Keratinocyte (primary cell): ENCODE data around the gene CATSPER1. TPM values are rescaled to one million over a fixed set of nuclear protein-coding genes. Genes with fewer than 3 reads are reported as not detected.

Experiments used
- DNase-seq: peaks from one replicate; pipeline ENCODE4 v3.0.0-alpha.2; 2011; ENCODE audit warnings: low read depth, missing footprints, low spot score
- FAIRE-seq: peaks from 2 replicates; lab custom pipeline; 2011; peaks lifted over from hg19 to GRCh38; lab: Jason Lieb, UNC
- H2AFZ ChIP-seq: 2 replicates; pipeline ENCODE4 v1.6.0; 2012; ENCODE audit warnings: low read length, control low read depth, inconsistent platforms; ENCODE audit not compliant: control insufficient read depth
- H3K27ac ChIP-seq: 2 replicates; pipeline ENCODE4 v1.5.1; 2011; ENCODE audit warnings: low read length; ENCODE audit not compliant: control insufficient read depth, insufficient read depth
- H3K27me3 ChIP-seq: 3 replicates; pipeline ENCODE4 v1.6.0; 2011; ENCODE audit warnings: low read length; ENCODE audit not compliant: control insufficient read depth, insufficient read depth; ENCODE audit errors: extremely low read depth
- H3K36me3 ChIP-seq, 2 experiments: 2 replicates in 1 of 2; 3 replicates in 1 of 2; pipeline ENCODE4 v1.5.1; 2011; ENCODE audit warnings: low read length in 2 of 2, mild to moderate bottlenecking in 1 of 2; ENCODE audit not compliant: control insufficient read depth in 2 of 2, insufficient read depth in 2 of 2; ENCODE audit errors: extremely low read depth in 1 of 2
- H3K4me1 ChIP-seq: 3 replicates; pipeline ENCODE4 v1.5.1; 2011; ENCODE audit warnings: low read length; ENCODE audit not compliant: control insufficient read depth, insufficient read depth; ENCODE audit errors: extremely low read depth
- H3K4me2 ChIP-seq: 3 replicates; pipeline ENCODE4 v1.6.0; 2011; ENCODE audit warnings: low read depth, low read length; ENCODE audit not compliant: control insufficient read depth, insufficient read depth; ENCODE audit errors: extremely low read depth
- H3K4me3 ChIP-seq, 3 experiments: fragments of 200-600 bp in 1 of 3; sonication (generic) in 1 of 3; 2 replicates in 2 of 3; 3 replicates in 1 of 3; pipeline ENCODE4 v1.5.1; 2011 to 2016; ENCODE audit warnings: low read length in 3 of 3, mild to moderate bottlenecking in 3 of 3, control low read depth in 2 of 3, inconsistent platforms in 1 of 3, low read depth in 1 of 3, mixed read lengths in 1 of 3, mixed run types in 1 of 3, moderate library complexity in 1 of 3; ENCODE audit not compliant: control insufficient read depth in 2 of 3, insufficient read depth in 2 of 3; ENCODE audit errors: extremely low read depth in 1 of 3
- H3K79me2 ChIP-seq: 2 replicates; pipeline ENCODE4 v1.6.0; 2012; ENCODE audit warnings: low read length; ENCODE audit not compliant: control insufficient read depth, insufficient read depth
- H3K9ac ChIP-seq: 3 replicates; pipeline ENCODE4 v1.6.0; 2011; ENCODE audit warnings: low read length; ENCODE audit not compliant: control insufficient read depth, insufficient read depth; ENCODE audit errors: extremely low read depth
- H3K9me1 ChIP-seq: 3 replicates; pipeline ENCODE4 v1.6.0; 2011; ENCODE audit warnings: low read length; ENCODE audit not compliant: control insufficient read depth, insufficient read depth; ENCODE audit errors: extremely low read depth
- H3K9me3 ChIP-seq: 2 replicates; pipeline ENCODE4 v1.5.1; 2012; ENCODE audit warnings: low read depth, low read length; ENCODE audit not compliant: control insufficient read depth
- H4K20me1 ChIP-seq: 3 replicates; pipeline ENCODE4 v1.6.0; 2011; ENCODE audit warnings: low read length; ENCODE audit not compliant: control insufficient read depth, insufficient read depth; ENCODE audit errors: extremely low read depth
- CTCF ChIP-seq, 3 experiments: IDR thresholded peaks in 1 of 3; conservative IDR thresholded peaks in 1 of 3; optimal IDR thresholded peaks in 1 of 3; 2 replicates in 2 of 3; 3 replicates in 1 of 3; pipeline versions ENCODE3 to v1.5.1; 2011; ENCODE audit warnings: low read length in 3 of 3, mild to moderate bottlenecking in 3 of 3, moderate library complexity in 2 of 3, control low read depth in 1 of 3, inconsistent platforms in 1 of 3; ENCODE audit not compliant: insufficient read depth in 2 of 3; ENCODE audit errors: extremely low read depth in 1 of 3
- EZH2 ChIP-seq: IDR thresholded peaks from one replicate; pipeline ENCODE4 v1.6.1; 2012; ENCODE audit warnings: inconsistent platforms, mild to moderate bottlenecking, low read length, moderate library complexity
- dilution Hi-C: fragments of 300-500 bp; cut with MboI; formaldehyde crosslinking; loops from one replicate; pipeline ENCODE4 v1.7.0; 2020; ENCODE audit warnings: low sequenced_read_pairs; ENCODE audit not compliant: extremely low pct_ligation_motif_present
- polyA minus RNA-seq, 3 experiments: library from RNA; depleted of rRNA, polyadenylated mRNA; stranded (reverse); fragments of >200 nt; gene quantifications; 1 replicate in 1 of 3; 2 replicates in 1 of 3; 3 replicates in 1 of 3; pipeline ENCODE4 v1.2.3, GENCODE V29; 2011
- polyA plus RNA-seq, 5 experiments: library from polyadenylated mRNA; depleted of rRNA in 3 of 5; stranded (reverse) in 3 of 5; stranded (forward) in 1 of 5; unstranded in 1 of 5; fragments of >200 nt; gene quantifications; 1 replicate in 1 of 5; 2 replicates in 3 of 5; 3 replicates in 1 of 5; pipeline versions ENCODE4 v1.2.1 to v1.2.3, GENCODE V29; 2011 to 2012; ENCODE audit warnings: missing spikeins in 2 of 5, low read depth in 1 of 5, low replicate concordance in 1 of 5

Gene CATSPER1
- polyA plus RNA-seq (0.07 TPM in 1 of 3 replicates, not detected in the others), polyA minus RNA-seq (not detected in 3 replicates)
- not detected for polyA plus RNA-seq (2011; ENCODE audit: low read depth)
- polyA plus RNA-seq (2011; cell fraction: cytosol; rRNA removed): not detected in 2 replicates
- polyA plus RNA-seq (2011; cell fraction: nucleus; rRNA removed): not detected in 2 replicates
- polyA plus RNA-seq (2012; ENCODE audit: low replicate concordance): 0.17 TPM in 1 of 2 replicates, not detected in the other
- not detected for polyA minus RNA-seq (2011; cell fraction: cytosol; rRNA and poly(A)+ RNA removed)
- not detected in 2 replicates for polyA minus RNA-seq (2011; cell fraction: nucleus; rRNA and poly(A)+ RNA removed)

GRCh38 chr11:66026017-66026529 lies at the start of gene CATSPER1:
Gene CATSPER1 (minus strand): TSS chr11:66026479. CDS start chr11:66026379, 100 bp downstream.
- no peak for FAIRE-seq
- dilution Hi-C loops: no loop called here
- Histone ChIP-seq H3K9me1 (no peaks in the 10 kb centered on the region), H4K20me1 (no peaks in the 10 kb centered on the region), H3K4me1 (peaks cover 9% of the 10 kb centered on the region), H3K9ac (no peak within 1 kb of the TSS), H2AFZ (no peak within 1 kb of the TSS), H3K27ac (no peak within 1 kb of the TSS), H3K9me3 (no peaks in the 10 kb centered on the region), H3K27me3 (peaks cover 9% of the 10 kb centered on the region), H3K4me3 (no peak within 1 kb of the TSS), H3K79me2 (no peaks in the 10 kb centered on the region), H3K4me2 (no peak within 1 kb of the TSS), H3K36me3 (no peaks in the 10 kb centered on the region)
- no peak for DNase-seq
- no peak for TF ChIP-seq EZH2
- no peak for TF ChIP-seq CTCF (optimal IDR thresholded peaks at IDR 0.05 in 1 of 3, IDR thresholded peaks at IDR 0.05 in 1 of 3, conservative IDR thresholded peaks at IDR 0.05 in 1 of 3; ENCODE audit: extremely low read depth in 1 of 3, insufficient read depth in 2 of 3, low read length in 3 of 3)

GRCh38 chr11:66075273-66075672 lies 49.0 kb upstream of the CATSPER1 start:
- Histone ChIP-seq H3K27ac (no peak overlapping the region), H2AFZ (no peak overlapping the region), H3K9ac (no peak overlapping the region), H3K4me3 (no peak overlapping the region), H4K20me1 (no peaks in the 10 kb centered on the region), H3K9me3 (no peaks in the 10 kb centered on the region), H3K79me2 (peaks cover 61% of the 10 kb centered on the region), H3K27me3 (no peaks in the 10 kb centered on the region), H3K9me1 (peaks cover 4% of the 10 kb centered on the region), H3K36me3 (peaks cover 4 to 19% of the 10 kb centered on the region in 2 experiments), H3K4me1 (peaks cover 24% of the 10 kb centered on the region), H3K4me2 (no peak overlapping the region)
- DNase-seq: no peak
- dilution Hi-C loops: no loop called here
- FAIRE-seq: no peak
- TF ChIP-seq CTCF (optimal IDR thresholded peaks at IDR 0.05 in 1 of 3, IDR thresholded peaks at IDR 0.05 in 1 of 3, conservative IDR thresholded peaks at IDR 0.05 in 1 of 3; ENCODE audit: extremely low read depth in 1 of 3, insufficient read depth in 2 of 3, low read length in 3 of 3) (no peak), EZH2 (no peak)
